HCT116 (cell line): ENCODE results near the gene EXD3. TPM values are rescaled to one million over a fixed set of nuclear protein-coding genes. Genes with fewer than 3 reads are reported as not detected.

Experiments used
- ATAC-seq: fragments of 200-7000 bp; cut with Tn5 transposase; 2 replicates; pipeline ENCODE4 v1.9.1; 2020; ENCODE audit warnings: mild to moderate bottlenecking, moderate library complexity
- BruUV-seq: library from RNA; stranded (reverse); fragments of 400-500 nt; replicated peaks from 2 replicates; lab custom pipeline; 2021; lab: Mats Ljungman, UMichigan
- CTCF ChIA-PET: fragments of 300-600 bp; sonication (Branson Sonifier 250); formaldehyde crosslinking; loops from one replicate; lab custom pipeline; 2021; ENCODE audit warnings: antibody characterized with exemption; lab: Charles Lee
- POLR2A ChIA-PET: fragments of 300-600, 350-600 bp; sonication (Branson Sonifier 250); formaldehyde crosslinking; loops from one replicate; lab custom pipeline; 2021; ENCODE audit warnings: antibody characterized with exemption; lab: Charles Lee
- RAD21 ChIA-PET, 2 experiments: fragments of 300-600 bp; sonication (Branson Sonifier 250); formaldehyde crosslinking; loops; one replicate each; lab custom pipeline; 2023; ENCODE audit warnings: low total read pairs in 2 of 2; ENCODE audit not compliant: uncharacterized antibody in 2 of 2, unreplicated experiment in 2 of 2, low non-redundant PET in 1 of 2; lab: Charles Lee
- DNase-seq: peaks from one replicate; pipeline ENCODE4 v3.0.0-alpha.2; 2010; ENCODE audit warnings: low read depth, low spot score
- H2AFZ ChIP-seq: fragments of 200-600 bp; shearing (Covaris generic), sonication (generic); 2 replicates; pipeline ENCODE4 v1.6.1; 2017; ENCODE audit warnings: low read depth, mixed run types, mixed read lengths, antibody characterized with exemption, low read length; ENCODE audit not compliant: poor library complexity, severe bottlenecking
- H3K27ac ChIP-seq: 2 replicates; pipeline ENCODE4 v1.5.1; 2012; ENCODE audit warnings: low read depth, low read length
- H3K27me3 ChIP-seq: fragments of 200-600 bp; sonication (generic); 2 replicates; pipeline ENCODE4 v1.6.1; 2016; ENCODE audit warnings: mixed run types, low read length, mixed read lengths; ENCODE audit not compliant: insufficient read depth
- H3K36me3 ChIP-seq, 2 experiments: fragments of 200-500 bp in 1 of 2; fragments of 200-600 bp in 1 of 2; sonication (Bioruptor generic) in 1 of 2; sonication (generic) in 1 of 2; 2 replicates each; pipeline versions ENCODE4 v1.5.1 to v1.6.1; 2014 to 2016; ENCODE audit warnings: low read length in 2 of 2, inconsistent platforms in 1 of 2, mixed read lengths in 1 of 2, mixed run types in 1 of 2; ENCODE audit not compliant: insufficient read depth in 2 of 2, control insufficient read depth in 1 of 2
- H3K4me1 ChIP-seq, 2 experiments: fragments of 200-600 bp in 1 of 2; sonication (generic) in 1 of 2; 2 replicates each; pipeline versions ENCODE4 v1.5.1 to v1.6.1; 2012 to 2017; ENCODE audit warnings: low read length in 2 of 2, inconsistent platforms in 1 of 2, mild to moderate bottlenecking in 1 of 2, mixed read lengths in 1 of 2, mixed run types in 1 of 2, moderate library complexity in 1 of 2; ENCODE audit not compliant: insufficient read depth in 2 of 2, control insufficient read depth in 1 of 2
- H3K4me2 ChIP-seq: fragments of 200-600 bp; sonication (generic); 2 replicates; pipeline ENCODE4 v1.6.1; 2017; ENCODE audit warnings: mixed run types, low read length, mixed read lengths
- H3K4me3 ChIP-seq, 2 experiments: fragments of 200-600 bp in 1 of 2; sonication (generic) in 1 of 2; replicated peaks in 1 of 2; 2 replicates each; pipeline ENCODE4 v1.5.1; 2011 to 2016; ENCODE audit warnings: low read length in 2 of 2, control low read depth in 1 of 2, low read depth in 1 of 2, mild to moderate bottlenecking in 1 of 2, mixed read lengths in 1 of 2, mixed run types in 1 of 2
- H3K79me2 ChIP-seq: fragments of 200-600 bp; sonication (generic); 2 replicates; pipeline ENCODE4 v1.6.1; 2017; ENCODE audit warnings: mild to moderate bottlenecking, mixed run types, low read length, moderate library complexity, mixed read lengths; ENCODE audit not compliant: insufficient read depth
- H3K9ac ChIP-seq: fragments of 200-600 bp; sonication (generic); 2 replicates; pipeline ENCODE4 v1.6.1; 2016; ENCODE audit warnings: low read length, mixed read lengths
- H3K9me2 ChIP-seq: fragments of 200-600 bp; sonication (generic), shearing (Covaris generic); 2 replicates; pipeline ENCODE4 v1.6.1; 2017; ENCODE audit warnings: mixed run types, mild to moderate bottlenecking, moderate library complexity; ENCODE audit not compliant: insufficient read depth
- H3K9me3 ChIP-seq, 2 experiments: fragments of 200-500 bp in 1 of 2; fragments of 200-600 bp in 1 of 2; sonication (Bioruptor generic) in 1 of 2; sonication (generic) in 1 of 2; 2 replicates each; pipeline ENCODE4 v1.6.1; 2014 to 2017; ENCODE audit warnings: low read length in 2 of 2, mixed read lengths in 2 of 2, inconsistent platforms in 1 of 2, low read depth in 1 of 2, mild to moderate bottlenecking in 1 of 2, mixed run types in 1 of 2, moderate library complexity in 1 of 2; ENCODE audit not compliant: control insufficient read depth in 1 of 2, insufficient read depth in 1 of 2
- H4K20me1 ChIP-seq: fragments of 200-600 bp; sonication (generic), shearing (Covaris generic); 2 replicates; pipeline ENCODE4 v1.6.1; 2017; ENCODE audit warnings: mixed run types, mild to moderate bottlenecking, moderate library complexity; ENCODE audit not compliant: insufficient read depth
- CBX3 ChIP-seq: IDR thresholded peaks from 2 replicates; pipeline ENCODE4 v1.6.1; 2012; ENCODE audit warnings: low read depth
- CEBPB ChIP-seq: IDR thresholded peaks from 2 replicates; pipeline ENCODE4 v1.6.1; 2012; ENCODE audit warnings: low read depth
- EZH2 ChIP-seq: fragments of 200-600 bp; sonication (generic); IDR thresholded peaks from 2 replicates; pipeline ENCODE4 v1.6.1; 2017; ENCODE audit warnings: antibody characterized with exemption, mixed run types
- POLR2AphosphoS5 ChIP-seq: IDR thresholded peaks from 2 replicates; pipeline ENCODE4 v1.6.1; 2011; ENCODE audit warnings: mild to moderate bottlenecking, low read depth, low read length, moderate library complexity
- SIN3A ChIP-seq: IDR thresholded peaks from 2 replicates; pipeline ENCODE4 v1.6.1; 2012; ENCODE audit warnings: low read depth
- SP1 ChIP-seq: IDR thresholded peaks from 2 replicates; pipeline ENCODE4 v1.6.1; 2012; ENCODE audit warnings: low read depth
- SRF ChIP-seq: IDR thresholded peaks from 2 replicates; pipeline ENCODE4 v1.6.1; 2012; ENCODE audit warnings: low read depth
- TCF7L2 ChIP-seq: IDR thresholded peaks from 2 replicates; pipeline ENCODE4 v1.7.0; 2011; ENCODE audit warnings: borderline replicate concordance, inconsistent platforms; ENCODE audit not compliant: insufficient read depth, insufficient read length; ENCODE audit errors: extremely low read depth
- ZNF274 ChIP-seq: fragments of 200-500 bp; sonication (Bioruptor generic); IDR thresholded peaks from 2 replicates; pipeline ENCODE4 v1.6.1; 2014; ENCODE audit warnings: mild to moderate bottlenecking, low read depth, low read length, inconsistent platforms
- intact Hi-C: fragments of 100-400 bp; cut with micrococcal nuclease; formaldehyde crosslinking; loops from 2 replicates; pipeline ENCODE4 v1.10.0; 2022
- total RNA-seq: library from RNA; stranded (reverse); gene quantifications from one replicate; pipeline ENCODE4 v1.2.1, GENCODE V29; 2021; ENCODE audit not compliant: unreplicated experiment
- TF ChIP-seq, protein P1 (sequence below): IDR thresholded peaks from 2 replicates; pipeline ENCODE4 v1.6.1; 2012
- TF ChIP-seq, protein P2 (sequence below): IDR thresholded peaks from 2 replicates; pipeline ENCODE4 v1.6.1; 2012
- TF ChIP-seq, protein P3 (sequence below), 3 experiments: fragments of 200-600 bp in 1 of 3; sonication (generic) in 1 of 3; IDR thresholded peaks in 2 of 3; conservative IDR thresholded peaks in 1 of 3; 2 replicates each; pipeline ENCODE4 v1.5.1; 2012 to 2017; ENCODE audit warnings: low read depth in 2 of 3, low read length in 2 of 3, antibody characterized with exemption in 1 of 3, borderline replicate concordance in 1 of 3, control low read depth in 1 of 3, mild to moderate bottlenecking in 1 of 3, mixed read lengths in 1 of 3, mixed run types in 1 of 3, moderate library complexity in 1 of 3; ENCODE audit not compliant: insufficient read depth in 1 of 3

The EXD3 gene
- total RNA-seq, 1 experiment from 2014 or later, result 25.4 TPM

DNA sequence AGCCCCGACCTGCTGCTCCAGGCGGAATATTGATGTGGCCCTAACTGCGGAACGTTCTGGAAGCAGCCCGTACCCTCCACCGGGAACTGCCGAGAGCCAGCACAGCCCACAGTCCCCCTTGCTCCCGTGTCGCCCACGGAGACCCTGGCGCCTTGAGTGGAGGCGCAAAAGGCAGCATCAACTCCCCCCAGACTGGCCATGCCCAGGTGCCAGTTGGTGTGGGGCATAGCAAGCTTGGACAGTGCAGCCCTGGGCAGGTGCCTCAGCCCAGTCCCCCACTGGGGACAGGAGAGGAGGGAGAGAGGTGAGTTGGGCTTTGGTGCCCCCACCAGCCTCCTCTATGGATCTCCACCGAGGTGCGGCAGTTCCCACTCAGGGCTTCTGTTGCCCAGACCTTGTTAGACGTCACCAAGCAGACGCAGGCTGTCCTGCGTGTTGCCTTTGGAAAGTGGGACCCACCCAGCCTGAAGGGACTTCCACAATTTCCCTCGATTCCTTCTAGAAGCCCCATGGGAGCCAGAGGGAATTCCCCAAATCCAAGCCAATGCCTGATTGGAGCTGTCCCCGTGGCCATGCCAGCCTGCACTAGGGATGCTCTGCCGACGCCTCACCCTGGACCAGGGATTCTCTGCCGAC lies 101.1 kb downstream of the EXD3 start:
- peaks cover 7% of the 10 kb centered on the region; the same call in 1 of the 2 replicates for H3K27me3 ChIP-seq
- intact Hi-C loops, result no loop called here
- CTCF ChIA-PET, result no interaction called here

More for the DNA sequence above, 101.1 kb downstream of the EXD3 start:
- Histone ChIP-seq H3K79me2 (no peaks in the 10 kb centered on the region), H4K20me1 (no peaks in the 10 kb centered on the region), H3K9me2 (no peaks in the 10 kb centered on the region), H2AFZ (no peak overlapping the region), H3K4me1 (peaks cover 0 to under 1% of the 10 kb centered on the region in 2 experiments; a peak in 1 of 4 replicates), H3K9me3 (no peaks in the 10 kb centered on the region), H3K4me3 (no peak overlapping the region), H3K27ac (no peak overlapping the region), H3K9ac (no peak overlapping the region), H3K4me2 (no peak overlapping the region), H3K36me3 (no peaks in the 10 kb centered on the region)
- ChIA-PET RAD21 (no interaction called here), POLR2A (no interaction called here)
- no TSS peak for BruUV-seq
- TF ChIP-seq, protein P1, sequence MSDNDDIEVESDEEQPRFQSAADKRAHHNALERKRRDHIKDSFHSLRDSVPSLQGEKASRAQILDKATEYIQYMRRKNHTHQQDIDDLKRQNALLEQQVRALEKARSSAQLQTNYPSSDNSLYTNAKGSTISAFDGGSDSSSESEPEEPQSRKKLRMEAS, result no peak
- TF ChIP-seq CEBPB, result no peak
- TF ChIP-seq CBX3, result no peak
- TF ChIP-seq SP1, result no peak
- TF ChIP-seq TCF7L2, result no peak
- TF ChIP-seq EZH2, result no peak
- no peak for TF ChIP-seq ZNF274
- TF ChIP-seq POLR2AphosphoS5, result no peak
- TF ChIP-seq SRF, result no peak
- no peak for TF ChIP-seq SIN3A
- TF ChIP-seq, protein P2, sequence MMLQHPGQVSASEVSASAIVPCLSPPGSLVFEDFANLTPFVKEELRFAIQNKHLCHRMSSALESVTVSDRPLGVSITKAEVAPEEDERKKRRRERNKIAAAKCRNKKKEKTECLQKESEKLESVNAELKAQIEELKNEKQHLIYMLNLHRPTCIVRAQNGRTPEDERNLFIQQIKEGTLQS, result no peak
- TF ChIP-seq, protein P3, sequence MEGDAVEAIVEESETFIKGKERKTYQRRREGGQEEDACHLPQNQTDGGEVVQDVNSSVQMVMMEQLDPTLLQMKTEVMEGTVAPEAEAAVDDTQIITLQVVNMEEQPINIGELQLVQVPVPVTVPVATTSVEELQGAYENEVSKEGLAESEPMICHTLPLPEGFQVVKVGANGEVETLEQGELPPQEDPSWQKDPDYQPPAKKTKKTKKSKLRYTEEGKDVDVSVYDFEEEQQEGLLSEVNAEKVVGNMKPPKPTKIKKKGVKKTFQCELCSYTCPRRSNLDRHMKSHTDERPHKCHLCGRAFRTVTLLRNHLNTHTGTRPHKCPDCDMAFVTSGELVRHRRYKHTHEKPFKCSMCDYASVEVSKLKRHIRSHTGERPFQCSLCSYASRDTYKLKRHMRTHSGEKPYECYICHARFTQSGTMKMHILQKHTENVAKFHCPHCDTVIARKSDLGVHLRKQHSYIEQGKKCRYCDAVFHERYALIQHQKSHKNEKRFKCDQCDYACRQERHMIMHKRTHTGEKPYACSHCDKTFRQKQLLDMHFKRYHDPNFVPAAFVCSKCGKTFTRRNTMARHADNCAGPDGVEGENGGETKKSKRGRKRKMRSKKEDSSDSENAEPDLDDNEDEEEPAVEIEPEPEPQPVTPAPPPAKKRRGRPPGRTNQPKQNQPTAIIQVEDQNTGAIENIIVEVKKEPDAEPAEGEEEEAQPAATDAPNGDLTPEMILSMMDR (IDR thresholded peaks at IDR 0.05 in 2 of 3, conservative IDR thresholded peaks at IDR 0.05 in 1 of 3; ENCODE audit: borderline replicate concordance in 1 of 3, insufficient read depth in 1 of 3, low read depth in 2 of 3, low read length in 2 of 3), result no peak
- DNase-seq, result no peak
- no peak for ATAC-seq
